K562 (cell line): ENCODE data around the gene PSORS1C2. TPM values are rescaled to one million over a fixed set of nuclear protein-coding genes. Genes with fewer than 3 reads are reported as not detected.

Experiments
- ATAC-seq: fragments of 200-7000 bp; cut with Tn5 transposase; 3 replicates; pipeline ENCODE4 v1.9.1; 2020; ENCODE audit warnings: moderate library complexity
- BruUV-seq: library from RNA; stranded (reverse); fragments of 400-500 nt; replicated peaks from 2 replicates; lab custom pipeline; 2021; lab: Mats Ljungman, UMichigan
- CTCF ChIA-PET: fragments of 300-600 bp; formaldehyde crosslinking; extraction: SDS; loops from one replicate; lab custom pipeline; 2021; ENCODE audit warnings: low intra/inter-chr PET ratio; lab: Yijun Ruan, JAX
- POLR2A ChIA-PET: fragments of 300-600, 350-650 bp; sonication (Branson Sonifier 250); formaldehyde crosslinking; extraction: SDS; loops from one replicate; lab custom pipeline; 2021; ENCODE audit warnings: antibody characterized with exemption, inconsistent platforms; lab: Yijun Ruan, JAX
- DNase-seq, 4 experiments: peaks; one replicate each; pipeline versions ENCODE4 v3.0.0 to v3.0.0-alpha.2; 2011 to 2018; ENCODE audit warnings: low spot score in 3 of 4, mixed read lengths in 3 of 4; ENCODE audit errors: extremely low read depth in 1 of 4
- FAIRE-seq: peaks from 2 replicates; lab custom pipeline; 2011; peaks lifted over from hg19 to GRCh38; lab: Jason Lieb, UNC
- H2AFZ ChIP-seq: 2 replicates; pipeline ENCODE4 v1.6.0; 2011; ENCODE audit warnings: low read depth, low read length, control low read depth, inconsistent platforms
- H3K27ac ChIP-seq: fragments of 200-600 bp; 3 replicates; pipeline ENCODE4 v1.8.0; 2011; ENCODE audit warnings: low read depth, mild to moderate bottlenecking, control low read depth, inconsistent platforms, low read length, moderate library complexity, mixed read lengths; ENCODE audit errors: extremely low read depth
- H3K27me3 ChIP-seq, 2 experiments: fragments of 300-600 bp in 1 of 2; 2 replicates in 1 of 2; 3 replicates in 1 of 2; pipeline versions ENCODE4 v1.6.0 to v1.8.0; 2011; ENCODE audit warnings: inconsistent platforms in 2 of 2, low read length in 2 of 2, mild to moderate bottlenecking in 1 of 2, mixed read lengths in 1 of 2, moderate library complexity in 1 of 2; ENCODE audit not compliant: control insufficient read depth in 2 of 2, insufficient read depth in 2 of 2
- H3K36me3 ChIP-seq: fragments of 300-600 bp; 3 replicates; pipeline ENCODE4 v1.8.0; 2011; ENCODE audit warnings: mild to moderate bottlenecking, low read length, inconsistent platforms; ENCODE audit not compliant: control insufficient read depth, insufficient read depth
- H3K4me1 ChIP-seq, 2 experiments: fragments of 200-600 bp in 1 of 2; replicated peaks in 1 of 2; 2 replicates in 1 of 2; 3 replicates in 1 of 2; pipeline versions ENCODE4 v1.5.1 to v1.8.0; 2011; ENCODE audit warnings: inconsistent platforms in 2 of 2, low read length in 2 of 2, mild to moderate bottlenecking in 1 of 2, mixed read lengths in 1 of 2, moderate library complexity in 1 of 2; ENCODE audit not compliant: control insufficient read depth in 2 of 2, insufficient read depth in 2 of 2
- H3K4me2 ChIP-seq: 2 replicates; pipeline ENCODE4 v1.6.1; 2011; ENCODE audit warnings: low read length, control low read depth, inconsistent platforms, mixed read lengths; ENCODE audit not compliant: insufficient read depth
- H3K4me3 ChIP-seq: fragments of 200-600 bp; sonication (generic), shearing (Covaris generic); 2 replicates; pipeline ENCODE4 v1.5.1; 2016; ENCODE audit warnings: control low read depth, inconsistent platforms
- H3K79me2 ChIP-seq: fragments of 200-600 bp; 3 replicates; pipeline ENCODE4 v1.8.0; 2011; ENCODE audit warnings: low read length, inconsistent platforms; ENCODE audit not compliant: control insufficient read depth, insufficient read depth
- H3K9ac ChIP-seq, 2 experiments: 2 replicates each; pipeline versions ENCODE4 v1.6.0 to v1.6.1; 2011; ENCODE audit warnings: low read depth in 2 of 2, low read length in 2 of 2, control low read depth in 1 of 2, inconsistent platforms in 1 of 2, mild to moderate bottlenecking in 1 of 2, mixed read lengths in 1 of 2; ENCODE audit not compliant: insufficient read depth in 1 of 2
- H3K9me1 ChIP-seq: one replicate; pipeline ENCODE4 v1.6.0; 2011; ENCODE audit warnings: inconsistent platforms, mild to moderate bottlenecking, low read length, moderate library complexity; ENCODE audit not compliant: control insufficient read depth, insufficient read depth
- H3K9me3 ChIP-seq: replicated peaks from 2 replicates; pipeline ENCODE4 v1.5.1; 2011; ENCODE audit warnings: low read depth, low read length, inconsistent platforms; ENCODE audit not compliant: control insufficient read depth, insufficient read depth
- H4K20me1 ChIP-seq: replicated peaks from 2 replicates; pipeline ENCODE4 v1.6.1; 2011; ENCODE audit warnings: low read length, inconsistent platforms, mixed read lengths; ENCODE audit not compliant: control insufficient read depth, insufficient read depth
- BHLHE40 ChIP-seq: IDR thresholded peaks from 2 replicates; pipeline ENCODE4 v1.6.1; 2011; ENCODE audit warnings: low read length, improper control_type of control experiment
- CHD4 ChIP-seq: fragments of 200-600 bp; sonication (generic); IDR thresholded peaks from 3 replicates; pipeline ENCODE4 v1.6.1; 2012; ENCODE audit warnings: low read depth, mild to moderate bottlenecking, mixed read lengths, low read length, inconsistent platforms; ENCODE audit not compliant: insufficient read depth, insufficient replicate concordance, poor library complexity, severe bottlenecking
- SAFB ChIP-seq: fragments of 200-400 bp; formaldehyde crosslinking; IDR thresholded peaks from 2 replicates; pipeline ENCODE4 v1.6.1; 2017; ENCODE audit warnings: low read depth, low read length, borderline replicate concordance
- SAP30 ChIP-seq: fragments of 200-600 bp; sonication (generic); IDR thresholded peaks from 2 replicates; pipeline ENCODE4 v1.6.1; 2012; ENCODE audit warnings: borderline replicate concordance, low read depth, mild to moderate bottlenecking, moderate library complexity, low read length, control low read depth, inconsistent platforms; ENCODE audit not compliant: insufficient read depth, poor library complexity, severe bottlenecking
- ZBED1 ChIP-seq: IDR thresholded peaks from 2 replicates; pipeline ENCODE4 v1.6.1; 2014
- ZNF76 ChIP-seq: fragments of 250-450 bp; sonication (Bioruptor Pico); IDR thresholded peaks from 2 replicates; pipeline ENCODE4 v1.4.0; 2020; ENCODE audit warnings: mild to moderate bottlenecking, moderate library complexity, borderline replicate concordance
- WGBS: fragments of 100-300 bp; shearing (Covaris generic); methylation state at CpG from one replicate; pipeline ENCODE4 v1.1.6; 2016; ENCODE audit warnings: low coverage, mixed read lengths; ENCODE audit not compliant: insufficient coverage; ENCODE audit errors: missing lambda C conversion rate; 5-methylcytosine and 5-hydroxymethylcytosine counted together
- in situ Hi-C: fragments of 300-500 bp; cut with MboI; formaldehyde crosslinking; loops from 4 replicates; pipeline ENCODE4 v1.15.0; 2018; ENCODE audit warnings: inconsistent platforms, mixed read lengths
- intact Hi-C: fragments of 100-400 bp; cut with micrococcal nuclease; formaldehyde crosslinking; loops from 2 replicates; pipeline ENCODE4 v1.14.2; 2022
- polyA plus RNA-seq, 8 experiments: library from polyadenylated mRNA; depleted of rRNA in 4 of 8; stranded (reverse) in 5 of 8; unstranded in 3 of 8; fragments of >200 nt; fragmentation: Nextera tagmentation in 2 of 8; fragmentation: Illumina TruSeq in 1 of 8; extraction: Ambion mirVana in 2 of 8; extraction: Trizol in 1 of 8; gene quantifications; 2 replicates each; pipeline versions ENCODE4 v1.2.1 to v1.2.3, GENCODE V29; 2011 to 2014; ENCODE audit warnings: inconsistent platforms in 1 of 8, missing spikeins in 1 of 8
- total RNA-seq, 7 experiments: library from RNA; depleted of rRNA in 6 of 7; stranded (reverse); fragments of >200 nt in 6 of 7; fragmentation: Illumina TruSeq in 2 of 7; extraction: Trizol in 2 of 7; gene quantifications; 2 replicates each; pipeline versions ENCODE4 v1.2.1 to v1.2.3, GENCODE V29; 2011 to 2021; ENCODE audit warnings: low replicate concordance in 1 of 7
- TF ChIP-seq, protein P1 (sequence below): fragments of 250-450 bp; sonication (Bioruptor Pico); IDR thresholded peaks from 2 replicates; pipeline ENCODE4 v1.8.0; 2021; ENCODE audit warnings: mild to moderate bottlenecking, moderate library complexity
- TF ChIP-seq, protein P2 (sequence below): conservative IDR thresholded peaks from 2 replicates; pipeline ENCODE4 v1.6.1; 2011; ENCODE audit warnings: low read depth, mild to moderate bottlenecking, low read length; ENCODE audit not compliant: control insufficient read depth
- TF ChIP-seq, protein P3 (sequence below): sonication (generic); formaldehyde crosslinking; IDR thresholded peaks from 2 replicates; pipeline ENCODE4 v1.8.1; 2023; ENCODE audit warnings: mild to moderate bottlenecking, missing genetic modification reagents, moderate library complexity
- TF ChIP-seq, protein P4 (sequence below): fragments of 450-650 bp; IDR thresholded peaks from 2 replicates; pipeline ENCODE4 v1.7.0; 2016; ENCODE audit warnings: borderline replicate concordance

The PSORS1C2 gene
- total and polyA plus RNA-seq, 9 of the 15 experiments (the other 6 are each of a cell fraction or from before 2014, with no cell fraction given) = not detected

DNA sequence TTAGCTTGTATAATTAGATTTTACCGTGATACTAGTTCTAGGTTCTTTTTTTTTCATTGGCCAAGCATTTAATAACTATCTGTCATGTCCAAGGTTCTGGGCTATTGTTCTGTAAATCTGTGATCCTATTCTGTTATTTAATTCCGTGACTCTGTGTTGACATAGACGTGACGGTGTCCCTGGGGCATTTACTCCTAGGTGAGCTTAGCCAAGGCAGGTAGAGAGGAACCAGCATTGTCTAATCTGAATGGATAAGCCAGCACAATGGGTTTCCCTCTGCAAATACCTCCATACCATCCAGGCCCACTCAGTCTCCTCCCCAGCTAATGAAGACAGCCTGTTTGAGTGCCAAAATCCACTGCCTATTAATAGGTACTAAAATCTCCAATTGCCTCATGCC is 9.7 kb downstream of the PSORS1C2 start:
- DNase-seq (no peak), FAIRE-seq (no peak), ATAC-seq (no peak)
- peaks cover 6 to 8% of the 10 kb centered on the region in 2 experiments; a peak in 4 of 5 replicates for H3K4me1 ChIP-seq
- no peak overlapping the region for H2AFZ ChIP-seq
- no peaks in the 10 kb centered on the region for H3K9me3 ChIP-seq
- H3K27ac ChIP-seq = no peak overlapping the region
- no peaks in the 10 kb centered on the region for H3K36me3 ChIP-seq
- in situ Hi-C loops = no loop called here
- BruUV-seq = no TSS peak
- 3% methylated on average over 4 of the region's 4 CpGs for WGBS
- H4K20me1 ChIP-seq = peaks cover 11% of the 10 kb centered on the region; the same call in 1 of the 2 replicates
- TF ChIP-seq, protein P1, sequence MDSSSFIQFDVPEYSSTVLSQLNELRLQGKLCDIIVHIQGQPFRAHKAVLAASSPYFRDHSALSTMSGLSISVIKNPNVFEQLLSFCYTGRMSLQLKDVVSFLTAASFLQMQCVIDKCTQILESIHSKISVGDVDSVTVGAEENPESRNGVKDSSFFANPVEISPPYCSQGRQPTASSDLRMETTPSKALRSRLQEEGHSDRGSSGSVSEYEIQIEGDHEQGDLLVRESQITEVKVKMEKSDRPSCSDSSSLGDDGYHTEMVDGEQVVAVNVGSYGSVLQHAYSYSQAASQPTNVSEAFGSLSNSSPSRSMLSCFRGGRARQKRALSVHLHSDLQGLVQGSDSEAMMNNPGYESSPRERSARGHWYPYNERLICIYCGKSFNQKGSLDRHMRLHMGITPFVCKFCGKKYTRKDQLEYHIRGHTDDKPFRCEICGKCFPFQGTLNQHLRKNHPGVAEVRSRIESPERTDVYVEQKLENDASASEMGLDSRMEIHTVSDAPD = no peak
- TF ChIP-seq SAP30 (no peak), ZNF76 (CRISPR knock-in tag) (no peak), SAFB (no peak), BHLHE40 (no peak), CHD4 (no peak), ZBED1 (no peak)
- TF ChIP-seq, protein P2, sequence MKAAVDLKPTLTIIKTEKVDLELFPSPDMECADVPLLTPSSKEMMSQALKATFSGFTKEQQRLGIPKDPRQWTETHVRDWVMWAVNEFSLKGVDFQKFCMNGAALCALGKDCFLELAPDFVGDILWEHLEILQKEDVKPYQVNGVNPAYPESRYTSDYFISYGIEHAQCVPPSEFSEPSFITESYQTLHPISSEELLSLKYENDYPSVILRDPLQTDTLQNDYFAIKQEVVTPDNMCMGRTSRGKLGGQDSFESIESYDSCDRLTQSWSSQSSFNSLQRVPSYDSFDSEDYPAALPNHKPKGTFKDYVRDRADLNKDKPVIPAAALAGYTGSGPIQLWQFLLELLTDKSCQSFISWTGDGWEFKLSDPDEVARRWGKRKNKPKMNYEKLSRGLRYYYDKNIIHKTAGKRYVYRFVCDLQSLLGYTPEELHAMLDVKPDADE = no peak
- TF ChIP-seq, protein P3, sequence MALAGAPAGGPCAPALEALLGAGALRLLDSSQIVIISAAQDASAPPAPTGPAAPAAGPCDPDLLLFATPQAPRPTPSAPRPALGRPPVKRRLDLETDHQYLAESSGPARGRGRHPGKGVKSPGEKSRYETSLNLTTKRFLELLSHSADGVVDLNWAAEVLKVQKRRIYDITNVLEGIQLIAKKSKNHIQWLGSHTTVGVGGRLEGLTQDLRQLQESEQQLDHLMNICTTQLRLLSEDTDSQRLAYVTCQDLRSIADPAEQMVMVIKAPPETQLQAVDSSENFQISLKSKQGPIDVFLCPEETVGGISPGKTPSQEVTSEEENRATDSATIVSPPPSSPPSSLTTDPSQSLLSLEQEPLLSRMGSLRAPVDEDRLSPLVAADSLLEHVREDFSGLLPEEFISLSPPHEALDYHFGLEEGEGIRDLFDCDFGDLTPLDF (CRISPR knock-in tag) = no peak
- TF ChIP-seq, protein P4, sequence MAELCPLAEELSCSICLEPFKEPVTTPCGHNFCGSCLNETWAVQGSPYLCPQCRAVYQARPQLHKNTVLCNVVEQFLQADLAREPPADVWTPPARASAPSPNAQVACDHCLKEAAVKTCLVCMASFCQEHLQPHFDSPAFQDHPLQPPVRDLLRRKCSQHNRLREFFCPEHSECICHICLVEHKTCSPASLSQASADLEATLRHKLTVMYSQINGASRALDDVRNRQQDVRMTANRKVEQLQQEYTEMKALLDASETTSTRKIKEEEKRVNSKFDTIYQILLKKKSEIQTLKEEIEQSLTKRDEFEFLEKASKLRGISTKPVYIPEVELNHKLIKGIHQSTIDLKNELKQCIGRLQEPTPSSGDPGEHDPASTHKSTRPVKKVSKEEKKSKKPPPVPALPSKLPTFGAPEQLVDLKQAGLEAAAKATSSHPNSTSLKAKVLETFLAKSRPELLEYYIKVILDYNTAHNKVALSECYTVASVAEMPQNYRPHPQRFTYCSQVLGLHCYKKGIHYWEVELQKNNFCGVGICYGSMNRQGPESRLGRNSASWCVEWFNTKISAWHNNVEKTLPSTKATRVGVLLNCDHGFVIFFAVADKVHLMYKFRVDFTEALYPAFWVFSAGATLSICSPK = no peak
- CTCF ChIA-PET = interaction anchor here (1.0 to 1.9 kb wide), 2 partner anchors 64 to 214 kb away, joined by 3 to 10 read pairs; partner anchors contain the start of gene VARS2
- no peaks in the 10 kb centered on the region for H3K9me1 ChIP-seq
- peaks cover 20 to 59% of the 10 kb centered on the region in 2 experiments; a peak in 4 of 5 replicates for H3K27me3 ChIP-seq
- H3K79me2 ChIP-seq = no peaks in the 10 kb centered on the region
- intact Hi-C loops = loop anchor here (2.0 kb wide), 1 partner anchor 64 kb away; no protein-coding TSS in a partner anchor
- POLR2A ChIA-PET = interaction anchor here (0.6 to 1.0 kb wide), 7 partner anchors 11 to 256 kb away, joined by 3 to 5 read pairs (median 3); no protein-coding TSS in a partner anchor
- no peak overlapping the region for H3K4me3 ChIP-seq
- H3K4me2 ChIP-seq = no peak overlapping the region
- no peak overlapping the region for H3K9ac ChIP-seq
